ENCODE data around the gene LTK.

LTK gene

DNA sequence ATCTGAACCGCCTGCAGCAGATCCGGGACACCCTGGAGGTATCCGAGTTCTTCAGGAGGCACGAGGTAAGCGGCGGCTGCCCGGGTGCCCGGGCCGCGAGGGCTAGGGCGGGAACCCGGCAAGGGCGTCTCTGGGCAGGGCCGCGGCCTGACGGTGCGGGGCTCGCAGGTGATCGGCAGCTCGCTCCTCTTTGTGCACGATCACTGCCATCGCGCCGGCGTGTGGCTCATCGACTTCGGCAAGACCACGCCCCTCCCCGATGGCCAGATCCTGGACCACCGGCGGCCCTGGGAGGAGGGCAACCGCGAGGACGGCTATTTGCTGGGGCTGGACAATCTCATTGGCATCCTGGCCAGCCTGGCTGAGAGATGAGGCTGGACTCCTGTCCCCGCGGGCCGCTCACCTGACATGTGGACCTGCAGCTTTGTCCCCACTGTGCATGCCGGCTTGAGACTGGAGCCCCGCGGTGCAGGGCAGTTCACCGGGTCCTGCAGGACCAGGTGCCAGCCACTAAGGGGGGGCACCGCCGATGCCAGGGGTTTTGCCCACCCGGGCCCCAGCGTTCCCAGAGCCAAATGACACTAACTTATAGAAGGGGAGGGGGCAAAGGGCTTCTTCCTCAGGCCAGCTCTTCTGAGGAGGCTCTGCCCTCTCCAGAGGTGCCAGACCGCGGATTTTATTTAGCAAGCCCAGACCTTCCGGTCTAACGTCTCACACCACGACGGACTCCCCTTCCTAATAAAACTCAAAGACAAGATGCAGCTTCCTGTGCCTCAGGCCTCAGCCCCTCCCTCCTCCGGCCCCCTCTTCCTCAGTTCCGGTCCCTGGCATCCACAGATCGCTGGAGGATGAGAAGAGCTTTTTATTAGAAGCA lies 10.6 kb downstream of the LTK start:
- no peak for DNase-seq
- in situ Hi-C loops (cut with HindIII; ENCODE audit: low pct_ligation_motif_present, low pct_unique_long_range_greater_than_20kb, low sequenced_read_pairs) = no loop called here

DNA sequence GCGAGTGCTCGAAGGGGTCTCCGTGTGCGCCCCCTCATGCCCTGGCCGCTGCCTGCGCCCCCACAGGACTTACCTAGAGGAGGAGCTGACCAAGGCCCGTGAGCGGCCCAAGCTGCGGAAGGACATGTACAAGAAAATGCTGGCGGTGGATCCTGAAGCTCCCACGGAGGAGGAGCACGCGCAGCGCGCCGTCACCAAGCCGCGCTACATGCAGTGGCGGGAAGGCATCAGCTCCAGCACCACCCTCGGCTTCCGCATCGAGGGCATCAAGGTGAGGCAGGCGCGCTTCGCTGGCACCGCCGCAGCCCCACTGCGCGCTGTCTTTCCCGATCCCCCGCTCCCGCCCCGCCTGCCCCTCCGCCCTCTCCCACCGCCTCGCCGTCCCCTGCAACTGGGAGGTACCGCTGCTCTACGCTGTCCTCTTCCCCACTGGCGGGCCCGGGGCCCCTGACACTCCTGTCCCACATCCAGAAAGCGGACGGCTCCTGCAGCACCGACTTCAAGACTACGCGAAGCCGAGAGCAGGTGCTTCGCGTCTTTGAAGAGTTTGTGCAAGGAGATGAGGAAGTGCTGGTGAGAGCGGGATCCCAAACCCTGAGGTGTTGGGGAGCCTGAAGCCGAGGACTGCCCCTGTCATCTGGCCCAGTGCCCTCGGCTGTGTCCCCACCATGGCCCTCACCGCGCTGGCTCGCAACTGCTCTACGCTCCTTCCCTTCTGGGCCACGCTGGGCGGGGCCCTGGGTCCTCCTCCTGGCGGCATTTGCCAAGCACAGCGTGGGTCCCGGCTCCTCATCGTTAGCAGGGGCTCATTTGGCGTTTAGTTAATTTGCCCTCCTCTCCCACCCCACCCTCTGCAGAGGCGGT lies 11.5 kb downstream of the LTK start:
- in situ Hi-C loops (cut with HindIII; ENCODE audit: low pct_ligation_motif_present, low pct_unique_long_range_greater_than_20kb, low sequenced_read_pairs) = no loop called here
- no peak for DNase-seq

DNA sequence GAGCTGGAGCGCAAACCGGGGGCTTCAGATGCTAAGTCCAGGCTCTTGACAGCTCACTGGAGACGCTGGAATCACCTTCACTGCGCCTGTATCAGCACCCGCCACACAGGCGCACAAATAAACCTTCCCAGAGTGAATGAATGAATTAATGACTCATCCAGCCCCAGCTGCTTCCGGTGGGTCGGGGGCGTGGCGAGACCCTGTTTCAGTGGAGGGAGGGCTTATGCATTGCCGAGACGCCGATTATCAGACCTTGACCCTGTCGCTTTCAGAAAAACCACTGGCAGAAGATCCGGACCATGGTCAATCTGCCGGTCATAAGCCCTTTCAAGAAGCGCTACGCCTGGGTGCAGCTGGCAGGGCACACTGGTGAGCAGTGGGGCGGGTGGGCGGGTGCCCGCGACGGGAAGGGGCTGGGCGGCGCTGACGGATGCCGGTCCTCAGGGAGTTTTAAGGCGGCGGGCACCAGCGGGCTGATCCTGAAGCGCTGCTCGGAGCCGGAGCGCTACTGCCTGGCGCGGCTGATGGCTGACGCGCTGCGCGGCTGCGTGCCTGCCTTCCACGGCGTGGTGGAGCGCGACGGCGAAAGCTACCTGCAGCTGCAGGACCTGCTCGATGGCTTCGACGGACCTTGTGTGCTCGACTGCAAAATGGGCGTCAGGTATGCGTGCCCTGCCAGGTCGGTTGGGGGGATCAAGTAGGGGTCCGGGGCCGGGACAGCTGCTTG lies 12.3 kb downstream of the LTK start:
- DNase-seq = peak; percentile 64
- in situ Hi-C loops (cut with HindIII; ENCODE audit: low pct_ligation_motif_present, low pct_unique_long_range_greater_than_20kb, low sequenced_read_pairs) = no loop called here

GRCh38 chr15:41499109-41499851 lies 14.3 kb downstream of the LTK start:
- DNase-seq = no peak
- in situ Hi-C loops (cut with HindIII; ENCODE audit: low pct_ligation_motif_present, low pct_unique_long_range_greater_than_20kb, low sequenced_read_pairs) = no loop called here

DNA sequence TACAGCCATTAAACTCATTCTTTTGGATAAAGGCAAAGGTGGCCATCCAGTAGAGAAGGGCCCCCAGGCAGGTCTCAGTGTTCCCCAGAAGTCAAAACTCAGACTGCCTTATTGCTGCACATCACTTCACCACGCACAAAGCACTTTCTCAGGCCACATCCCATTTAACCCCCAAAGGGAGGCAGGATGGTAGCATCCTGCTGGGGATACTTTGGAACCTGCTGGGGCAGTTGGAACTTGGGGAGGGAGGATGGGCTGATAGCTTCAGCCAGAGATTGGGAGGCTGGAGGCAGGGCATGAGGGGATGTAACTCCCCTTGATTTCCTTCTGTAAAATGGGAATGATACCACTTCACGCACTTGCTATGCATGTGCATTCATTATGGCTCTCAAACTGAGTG lies 15.0 kb downstream of the LTK start:
- in situ Hi-C loops (cut with HindIII; ENCODE audit: low pct_ligation_motif_present, low pct_unique_long_range_greater_than_20kb, low sequenced_read_pairs) = no loop called here

GRCh38 chr15:41495736-41496599 lies 17.7 kb downstream of the LTK start:
- in situ Hi-C loops (cut with HindIII; ENCODE audit: low pct_ligation_motif_present, low pct_unique_long_range_greater_than_20kb, low sequenced_read_pairs) = no loop called here
- DNase-seq = no peak

More for the DNA sequence above, 15.0 kb downstream of the LTK start:
- DNase-seq = no peak

DNA sequence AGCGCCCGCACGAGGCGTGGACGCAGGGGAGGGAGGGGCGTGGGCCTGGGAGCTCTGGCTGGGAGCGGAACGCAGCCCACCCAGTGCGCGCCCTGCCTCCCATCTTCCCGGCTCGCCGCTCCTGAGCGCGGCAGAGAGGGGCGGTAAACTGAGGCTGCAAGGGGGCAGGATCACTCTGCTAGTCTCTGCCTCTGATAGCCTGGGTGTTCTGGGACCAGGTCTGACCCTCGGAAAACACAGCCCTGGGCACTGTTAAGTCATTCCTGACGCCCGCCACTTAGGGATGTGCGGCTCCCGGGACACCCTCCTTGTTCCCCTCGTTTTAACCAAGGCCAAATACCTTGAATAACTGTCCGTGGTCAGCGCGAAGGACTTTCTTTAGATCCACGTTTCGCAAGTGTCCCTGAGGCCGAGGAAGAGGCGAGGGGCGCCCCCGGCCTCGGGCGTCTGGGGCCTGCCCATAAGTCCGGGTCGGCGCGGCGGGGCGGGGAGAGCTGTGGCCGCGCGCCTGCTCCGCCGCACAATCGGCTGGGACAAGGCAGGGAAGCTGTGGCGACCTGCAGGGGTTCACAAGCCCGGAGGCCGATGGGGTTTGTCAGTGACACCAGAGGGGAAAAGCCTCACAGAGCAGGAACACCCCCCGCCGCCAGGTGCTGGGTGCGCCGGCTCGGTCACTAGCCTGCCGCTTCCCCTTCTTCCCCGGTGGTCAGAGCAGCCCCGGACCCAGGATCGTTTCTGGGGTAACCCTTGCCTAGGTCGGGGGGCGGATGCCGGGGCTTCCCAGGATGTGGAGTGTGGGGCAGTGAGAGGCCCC lies 18.5 kb downstream of the LTK start:
- no peak for DNase-seq
- in situ Hi-C loops (cut with HindIII; ENCODE audit: low pct_ligation_motif_present, low pct_unique_long_range_greater_than_20kb, low sequenced_read_pairs) = no loop called here

DNA sequence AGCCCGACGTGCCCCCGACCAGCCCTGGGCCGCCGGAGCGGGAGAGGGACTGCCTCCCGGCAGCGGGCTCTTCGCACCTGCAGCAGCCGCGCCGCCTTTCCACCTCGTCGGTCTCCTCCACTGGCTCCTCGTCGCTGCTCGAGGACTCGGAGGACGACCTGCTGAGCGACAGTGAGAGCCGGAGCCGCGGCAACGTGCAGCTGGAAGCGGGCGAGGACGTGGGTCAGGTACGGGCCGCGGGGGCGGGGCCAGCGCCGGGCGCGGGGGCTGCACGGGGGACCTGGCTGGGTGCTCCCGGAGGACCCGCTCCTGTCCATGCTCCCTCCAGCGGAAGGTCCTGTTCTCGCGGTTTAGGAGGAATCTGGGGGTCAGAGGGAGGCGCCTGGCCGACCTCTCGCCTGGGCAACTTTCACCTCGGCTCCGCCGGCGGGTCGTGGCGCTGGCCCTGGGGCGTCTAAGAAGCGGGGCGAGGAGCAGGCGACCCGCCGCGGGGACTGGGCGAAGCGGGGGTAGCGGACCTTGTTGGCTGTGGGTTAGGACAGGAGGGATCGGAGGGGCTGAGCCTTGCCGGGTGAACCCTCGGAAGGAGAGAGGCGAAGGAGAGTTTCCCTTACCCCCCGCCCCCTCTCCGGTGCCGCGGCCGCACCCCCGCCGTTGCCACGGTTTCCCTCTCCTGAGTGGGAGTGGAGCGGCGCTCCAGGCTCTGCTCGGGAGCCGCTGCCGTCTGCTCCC lies 19.3 kb downstream of the LTK start:
- in situ Hi-C loops (cut with HindIII; ENCODE audit: low pct_ligation_motif_present, low pct_unique_long_range_greater_than_20kb, low sequenced_read_pairs) = no loop called here
- peak; percentile 3 for DNase-seq

DNA sequence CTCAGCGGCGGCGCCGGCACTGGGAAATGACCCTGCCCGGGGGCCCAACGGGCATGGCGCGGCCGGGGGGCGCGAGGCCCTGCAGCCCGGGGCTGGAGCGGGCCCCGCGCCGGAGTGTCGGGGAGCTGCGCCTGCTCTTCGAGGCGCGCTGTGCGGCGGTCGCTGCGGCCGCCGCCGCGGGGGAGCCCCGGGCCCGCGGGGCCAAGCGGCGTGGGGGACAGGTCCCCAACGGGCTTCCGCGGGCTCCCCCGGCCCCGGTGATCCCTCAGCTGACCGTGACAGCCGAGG lies 19.8 kb downstream of the LTK start:
- in situ Hi-C loops (cut with HindIII; ENCODE audit: low pct_ligation_motif_present, low pct_unique_long_range_greater_than_20kb, low sequenced_read_pairs) = no loop called here

GRCh38 chr15:41493205-41493901 lies 20.3 kb downstream of the LTK start, which contains the start of gene ITPKA:
Gene ITPKA (plus strand): TSS chr15:41493874. CDS start chr15:41493928, 54 bp downstream.
- in situ Hi-C loops (cut with HindIII; ENCODE audit: low pct_ligation_motif_present, low pct_unique_long_range_greater_than_20kb, low sequenced_read_pairs) = no loop called here
- peak; percentile 84 for DNase-seq

More for the DNA sequence above, 19.8 kb downstream of the LTK start:
- DNase-seq = no peak

DNA sequence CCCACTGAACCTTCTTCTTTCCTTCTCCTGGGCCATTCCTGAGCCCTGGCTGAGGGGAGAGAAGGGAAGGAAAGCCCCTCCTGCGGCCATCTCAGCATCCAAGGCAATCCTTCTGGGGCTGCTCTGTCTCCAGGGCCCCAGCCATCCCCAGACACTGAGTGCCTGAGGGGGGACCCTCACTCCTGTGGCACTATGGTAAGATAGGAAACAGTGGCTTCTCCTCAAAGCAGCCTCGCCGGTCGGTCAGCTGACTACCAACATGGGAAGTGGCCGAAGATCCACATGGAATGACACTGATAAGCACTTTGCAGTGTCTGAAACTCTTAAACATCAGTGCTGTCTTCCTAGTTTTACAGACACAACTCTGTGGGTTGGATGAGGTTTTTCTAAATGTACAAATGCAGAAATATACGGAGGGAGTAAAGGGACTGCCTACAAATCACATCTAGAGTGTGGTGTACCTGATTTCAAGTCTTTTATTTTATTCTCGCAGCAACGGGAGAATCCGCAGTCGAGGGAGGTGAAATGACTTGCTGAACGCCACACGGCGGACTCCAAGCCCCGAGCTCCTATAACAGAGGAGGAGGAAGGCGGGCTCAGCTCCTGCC lies 20.9 kb downstream of the LTK start:
- peak; percentile 26 for DNase-seq
- in situ Hi-C loops (cut with HindIII; ENCODE audit: low pct_ligation_motif_present, low pct_unique_long_range_greater_than_20kb, low sequenced_read_pairs) = no loop called here

DNA sequence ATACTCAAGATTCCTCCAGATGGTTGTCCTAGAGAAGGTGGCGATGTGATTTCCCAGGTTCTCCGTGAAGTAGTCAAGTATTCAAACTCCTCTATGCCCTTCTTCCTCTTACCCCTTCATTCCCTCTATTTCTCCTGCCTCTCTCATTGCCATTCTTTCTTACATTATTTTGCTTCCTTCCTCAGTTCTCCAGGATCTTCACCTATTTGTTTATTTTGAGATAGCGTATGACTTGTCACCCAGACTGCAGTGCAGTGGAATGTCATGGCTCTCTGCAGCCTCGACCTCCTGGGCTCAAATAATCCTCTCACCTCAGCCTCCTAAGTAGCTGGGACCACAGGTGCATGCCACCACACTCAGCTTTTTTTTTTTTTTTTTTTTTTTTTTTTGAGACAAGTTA lies 21.7 kb downstream of the LTK start:
- no peak for DNase-seq
- in situ Hi-C loops (cut with HindIII; ENCODE audit: low pct_ligation_motif_present, low pct_unique_long_range_greater_than_20kb, low sequenced_read_pairs) = no loop called here

- peak; percentile 90 for DNase-seq
- in situ Hi-C loops (cut with HindIII; ENCODE audit: low pct_ligation_motif_present, low pct_unique_long_range_greater_than_20kb, low sequenced_read_pairs) = no loop called here
These were observed 23.3 kb downstream of the LTK start for GRCh38 chr15:41490355-41490754.

DNA sequence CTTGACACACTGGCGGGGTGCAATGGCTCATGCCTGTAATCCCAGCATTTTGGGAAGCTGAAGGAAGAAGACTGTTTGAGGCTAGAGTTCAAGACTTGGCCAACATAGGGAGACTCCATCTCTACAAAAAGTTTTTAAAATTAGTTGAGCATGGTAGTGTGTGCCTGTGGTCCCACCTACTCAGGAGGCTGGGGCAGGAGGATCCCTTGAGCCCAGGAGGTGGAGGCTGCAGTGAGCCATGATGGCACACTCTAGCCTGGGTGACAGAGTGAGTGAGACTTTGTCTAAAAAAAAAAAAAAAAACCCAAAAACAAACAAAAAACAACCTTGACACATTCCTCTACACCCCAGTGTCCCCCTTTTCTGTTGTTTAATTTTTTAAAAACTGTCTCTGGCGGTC lies 24.0 kb downstream of the LTK start:
- DNase-seq = no peak
- in situ Hi-C loops (cut with HindIII; ENCODE audit: low pct_ligation_motif_present, low pct_unique_long_range_greater_than_20kb, low sequenced_read_pairs) = no loop called here

DNA sequence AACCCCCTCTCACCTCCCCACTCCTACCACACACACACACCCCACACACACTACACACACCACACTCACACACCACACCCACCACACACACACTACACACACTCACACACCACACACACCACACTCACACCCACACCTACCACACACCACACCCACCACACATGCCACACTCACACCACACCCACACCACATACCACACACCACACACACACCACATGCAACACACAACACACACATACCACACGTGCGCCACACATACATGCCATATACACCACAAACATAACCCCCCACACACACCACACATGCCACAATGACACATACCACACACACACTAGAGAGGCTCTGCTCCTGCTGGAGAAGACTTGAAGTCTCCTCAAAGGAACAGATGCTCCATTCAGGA lies 25.8 kb downstream of the LTK start:
- DNase-seq = no peak
- in situ Hi-C loops (cut with HindIII; ENCODE audit: low pct_ligation_motif_present, low pct_unique_long_range_greater_than_20kb, low sequenced_read_pairs) = no loop called here
